Fibroblast of skin of left quadriceps (primary cell): ENCODE data around the gene SYT13.

Experiments
- DNase-seq, 2 experiments: peaks; one replicate each; pipeline ENCODE4 v3.0.0-alpha.2; 2013; ENCODE audit warnings: low read depth in 2 of 2

SYT13 gene

DNA sequence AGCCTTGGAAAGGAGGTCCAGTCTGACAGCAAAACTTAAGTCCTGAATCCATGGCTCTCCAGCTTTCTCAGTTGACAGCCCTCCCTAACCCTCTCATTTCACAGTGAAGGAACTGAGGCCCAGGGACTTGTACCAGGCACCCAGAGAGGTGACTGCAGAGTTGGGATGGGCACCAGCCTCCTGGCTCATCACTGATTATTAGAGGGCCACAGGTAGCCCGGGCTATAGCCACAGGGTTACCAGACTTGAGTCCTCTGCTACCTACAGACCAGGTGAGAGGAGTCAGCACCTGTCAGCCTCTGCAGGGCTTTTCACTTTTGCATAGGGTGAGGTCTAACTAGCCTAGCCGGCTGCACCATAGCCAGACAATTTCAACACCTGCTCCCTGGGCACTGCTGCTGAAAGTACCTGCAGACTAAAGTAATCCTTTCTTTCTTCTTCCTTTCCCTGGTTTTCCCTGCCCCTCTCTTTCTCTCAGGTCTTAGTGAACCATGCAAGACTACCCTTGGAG lies 37.6 kb downstream of the SYT13 start:
- DNase-seq: no peak

GRCh38 chr11:45247433-45247832 lies 38.7 kb downstream of the SYT13 start:
- no peak for DNase-seq

- no peak for DNase-seq
Measured at GRCh38 chr11:45246241-45246640, 39.9 kb downstream of the SYT13 start.

DNA sequence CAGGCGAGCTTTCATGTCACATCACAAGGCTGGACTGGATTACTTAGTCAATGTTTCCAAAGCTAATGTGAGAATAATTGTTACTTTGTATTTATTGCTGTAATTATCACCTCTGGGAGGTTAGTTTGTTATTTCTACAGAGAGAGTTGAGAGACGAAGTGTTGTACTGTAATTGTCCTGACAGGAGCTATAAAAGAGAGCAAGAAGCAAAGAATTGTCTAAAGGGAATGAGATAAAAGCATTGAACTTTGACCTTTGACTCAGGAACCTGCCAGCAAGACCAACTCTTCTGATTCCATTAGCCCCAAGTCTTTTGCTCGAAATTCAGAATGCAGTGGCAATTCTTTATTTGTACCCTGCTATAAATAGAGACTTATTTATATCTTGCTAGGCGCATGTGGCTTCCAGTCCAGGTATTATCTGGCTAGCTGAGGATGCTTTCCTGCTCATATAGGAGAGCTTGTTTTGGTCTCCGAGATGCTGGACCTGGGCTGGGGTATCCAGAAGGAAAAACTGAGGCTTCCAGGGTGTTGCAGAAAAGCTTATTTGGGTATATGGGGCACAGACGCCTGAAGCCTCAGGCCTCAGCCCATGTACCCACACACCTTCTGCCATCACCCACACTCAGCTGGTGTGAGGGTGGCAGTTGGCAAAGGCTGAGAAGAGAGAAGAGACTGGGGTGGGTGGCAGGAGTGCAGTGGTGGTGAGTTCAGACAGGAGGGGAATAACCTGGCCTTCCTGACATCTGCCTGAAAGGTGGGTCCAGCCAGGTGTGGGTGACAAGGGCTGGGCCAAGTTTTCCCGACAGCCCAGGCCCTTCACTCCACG lies 40.7 kb downstream of the SYT13 start:
- no peak for DNase-seq

GRCh38 chr11:45243967-45244366 lies 42.2 kb downstream of the SYT13 start:
- no peak for DNase-seq

DNA sequence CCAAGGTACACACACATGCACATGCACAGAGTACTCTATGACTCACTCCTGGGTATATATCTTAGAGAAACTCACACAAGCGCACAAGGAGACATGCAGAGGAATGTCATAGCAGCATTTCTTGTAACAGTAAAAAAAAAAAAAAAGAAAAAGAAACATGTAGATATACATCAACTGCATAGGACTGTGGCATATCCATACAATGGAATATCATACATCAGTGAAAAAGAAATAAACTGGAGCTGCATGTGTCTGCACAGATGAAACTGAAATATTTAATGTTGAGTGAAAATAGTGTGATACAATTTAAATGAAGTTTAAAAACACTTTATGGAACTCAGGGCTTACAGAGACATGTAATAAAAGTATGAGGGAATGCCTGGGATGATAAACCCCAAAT lies 46.4 kb downstream of the SYT13 start:
- DNase-seq: no peak

DNA sequence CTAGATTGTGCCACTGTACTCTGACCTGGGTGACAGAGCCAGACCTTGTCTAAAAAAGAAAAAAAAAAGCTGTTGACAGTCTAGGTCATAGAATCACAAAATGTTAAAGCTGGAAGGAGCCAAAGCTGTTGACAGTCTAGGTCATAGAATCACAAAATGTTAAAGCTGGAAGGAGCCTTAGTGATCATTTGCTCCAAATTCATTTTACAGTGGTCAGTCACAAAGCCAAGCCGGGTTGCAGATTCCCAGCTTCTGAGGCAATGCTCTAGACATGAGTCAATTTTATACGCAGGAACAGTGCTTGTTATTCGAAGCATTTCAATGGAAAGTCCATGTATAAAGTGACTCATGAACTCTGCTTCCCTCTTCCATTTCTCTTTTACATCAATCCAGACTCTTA lies 47.4 kb downstream of the SYT13 start:
- no peak for DNase-seq

- no peak for DNase-seq
Measured at GRCh38 chr11:45237711-45238315, 48.3 kb downstream of the SYT13 start.

DNA sequence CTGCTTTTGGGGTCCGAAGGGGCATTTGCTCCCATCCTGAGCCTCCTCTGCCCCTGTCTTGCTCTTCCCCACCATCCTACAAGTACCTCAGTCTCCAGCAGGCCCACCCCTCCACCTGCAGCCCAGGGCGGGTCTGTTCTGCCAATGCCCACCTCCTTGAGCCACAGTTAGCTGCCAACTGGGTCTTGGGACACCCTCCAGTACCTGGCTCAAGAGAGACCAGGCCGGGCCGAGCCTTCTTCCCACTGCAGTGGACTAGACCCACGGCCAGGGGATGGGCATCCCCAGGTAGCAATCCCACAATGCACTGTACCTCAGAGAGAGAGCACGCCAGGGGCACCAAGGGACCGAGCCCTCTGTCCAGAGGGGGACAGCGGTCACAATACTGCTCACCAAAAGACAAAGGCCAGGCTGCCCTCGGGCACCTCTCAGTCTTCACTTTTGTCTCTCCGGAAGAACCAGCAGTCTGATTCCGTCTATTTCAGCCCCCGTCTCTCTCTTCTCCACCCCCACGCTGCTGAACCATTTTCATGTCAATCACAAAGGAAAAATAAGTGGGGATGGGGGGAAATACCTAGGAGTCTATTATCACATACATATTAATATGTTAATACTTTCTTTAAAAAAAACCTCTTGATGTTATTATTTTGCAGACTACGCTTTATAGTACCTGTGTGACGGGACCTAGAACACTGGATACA lies 51.7 kb downstream of the SYT13 start:
- DNase-seq: no peak

- no peak for DNase-seq
Measured at GRCh38 chr11:45233804-45234170, 52.4 kb downstream of the SYT13 start.

- no peak for DNase-seq
Measured at GRCh38 chr11:45233121-45233803, 52.9 kb downstream of the SYT13 start.

- DNase-seq: no peak
Measured at GRCh38 chr11:45232341-45233080, 53.6 kb downstream of the SYT13 start.

GRCh38 chr11:45229401-45230020 lies 56.6 kb downstream of the SYT13 start:
- no peak for DNase-seq

GRCh38 chr11:45227836-45228235 lies 58.3 kb downstream of the SYT13 start:
- DNase-seq: no peak

DNA sequence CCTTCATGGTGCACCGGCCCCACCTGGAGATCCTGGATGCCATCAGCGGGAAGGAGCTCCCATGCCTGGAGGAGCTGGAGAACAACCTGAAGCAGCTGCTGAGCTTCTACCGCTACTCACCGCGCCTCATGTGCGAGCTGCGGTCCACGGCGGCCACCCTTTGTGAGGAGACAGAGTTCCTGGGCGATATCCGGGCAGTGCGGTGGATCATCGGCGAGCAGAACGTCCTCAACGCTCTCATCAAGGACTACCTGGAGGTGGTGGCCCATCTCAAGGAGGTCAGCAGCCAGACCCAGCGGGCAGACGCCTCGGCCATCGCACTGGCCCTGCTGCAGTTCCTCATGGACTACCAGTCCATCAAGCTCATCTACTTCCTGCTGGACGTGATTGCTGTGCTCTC lies 59.2 kb downstream of the SYT13 start:
- no peak for DNase-seq

GRCh38 chr11:45225961-45226871 lies 59.9 kb downstream of the SYT13 start:
- DNase-seq: no peak

GRCh38 chr11:45225277-45225676 lies 60.9 kb downstream of the SYT13 start:
- DNase-seq: no peak

GRCh38 chr11:45224766-45225165 lies 61.4 kb downstream of the SYT13 start:
- DNase-seq: no peak

GRCh38 chr11:45223496-45223895 lies 62.6 kb downstream of the SYT13 start:
- DNase-seq: no peak

DNA sequence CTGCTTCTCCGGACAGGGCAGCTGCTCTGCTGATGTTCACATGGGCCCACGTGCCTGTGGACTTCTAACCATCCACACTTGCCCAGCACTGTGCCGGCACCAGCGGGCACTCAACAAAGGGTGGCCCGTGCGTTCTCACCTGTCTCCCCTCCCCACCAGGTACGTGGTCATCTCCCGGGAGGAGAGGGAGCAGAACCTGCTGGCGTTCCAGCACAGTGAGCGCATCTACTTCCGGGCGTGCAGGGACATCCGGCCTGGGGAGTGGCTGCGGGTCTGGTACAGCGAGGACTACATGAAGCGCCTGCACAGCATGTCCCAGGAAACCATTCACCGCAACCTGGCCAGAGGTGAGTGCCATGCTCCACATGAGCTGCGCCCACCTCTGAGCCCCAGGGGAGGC lies 66.7 kb downstream of the SYT13 start:
- no peak for DNase-seq
